ENCODE results near the gene NR6A1.

The NR6A1 gene

DNA sequence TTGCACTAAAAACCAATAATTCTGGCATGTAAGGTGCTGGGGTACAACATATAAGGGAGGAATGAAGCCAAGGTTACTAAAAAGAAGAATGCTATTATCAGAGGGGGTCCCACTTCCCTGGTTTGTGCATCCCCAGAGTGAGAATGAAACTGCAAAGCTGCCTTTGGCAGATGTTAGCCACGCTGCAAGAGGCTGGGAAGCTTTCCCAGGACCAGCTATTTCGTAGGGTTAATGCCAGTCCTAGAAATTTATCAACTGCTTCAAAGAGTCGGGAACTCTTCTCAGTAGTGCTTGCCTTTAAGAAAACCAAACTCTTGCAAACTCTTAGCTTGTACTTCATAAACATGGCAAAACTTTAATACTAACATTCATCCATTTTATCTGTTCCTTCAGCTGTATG is 176.4 kb downstream of the NR6A1 start:
- TF ChIP-seq, protein P1, sequence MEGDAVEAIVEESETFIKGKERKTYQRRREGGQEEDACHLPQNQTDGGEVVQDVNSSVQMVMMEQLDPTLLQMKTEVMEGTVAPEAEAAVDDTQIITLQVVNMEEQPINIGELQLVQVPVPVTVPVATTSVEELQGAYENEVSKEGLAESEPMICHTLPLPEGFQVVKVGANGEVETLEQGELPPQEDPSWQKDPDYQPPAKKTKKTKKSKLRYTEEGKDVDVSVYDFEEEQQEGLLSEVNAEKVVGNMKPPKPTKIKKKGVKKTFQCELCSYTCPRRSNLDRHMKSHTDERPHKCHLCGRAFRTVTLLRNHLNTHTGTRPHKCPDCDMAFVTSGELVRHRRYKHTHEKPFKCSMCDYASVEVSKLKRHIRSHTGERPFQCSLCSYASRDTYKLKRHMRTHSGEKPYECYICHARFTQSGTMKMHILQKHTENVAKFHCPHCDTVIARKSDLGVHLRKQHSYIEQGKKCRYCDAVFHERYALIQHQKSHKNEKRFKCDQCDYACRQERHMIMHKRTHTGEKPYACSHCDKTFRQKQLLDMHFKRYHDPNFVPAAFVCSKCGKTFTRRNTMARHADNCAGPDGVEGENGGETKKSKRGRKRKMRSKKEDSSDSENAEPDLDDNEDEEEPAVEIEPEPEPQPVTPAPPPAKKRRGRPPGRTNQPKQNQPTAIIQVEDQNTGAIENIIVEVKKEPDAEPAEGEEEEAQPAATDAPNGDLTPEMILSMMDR (IDR thresholded peaks at IDR 0.05; ENCODE audit: low read depth, low read length, missing control alignments) = no peak
- H3K27ac ChIP-seq = no peak overlapping the region
- H3K4me3 ChIP-seq (ENCODE audit: low read depth, low read length) = no peak overlapping the region
- H3K27me3 ChIP-seq (replicated peaks) = no peaks in the 10 kb centered on the region
- DNase-seq = no peak
- in situ Hi-C loops (cut with HindIII; ENCODE audit: low pct_ligation_motif_present, low sequenced_read_pairs) = no loop called here
- no peaks in the 10 kb centered on the region for H3K36me3 ChIP-seq (replicated peaks)

DNA sequence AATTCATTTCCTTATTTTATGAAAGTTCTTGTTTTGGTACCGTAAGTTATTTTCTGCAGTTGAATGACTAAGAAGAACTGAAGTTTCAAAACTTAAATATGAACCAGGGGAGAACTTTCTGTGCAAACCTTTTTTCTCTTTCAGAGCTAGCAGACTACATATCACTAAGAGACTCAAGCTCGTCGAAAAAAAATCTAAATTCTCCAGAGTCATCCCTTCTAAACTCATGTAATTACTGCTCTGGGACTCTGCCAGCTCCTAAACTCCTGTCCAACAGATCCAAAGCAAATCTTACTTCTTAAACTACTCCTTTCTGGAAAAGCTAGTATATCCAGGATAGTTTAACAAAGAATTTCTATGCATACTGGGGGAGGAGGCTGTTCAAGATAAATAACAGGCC is 176.9 kb downstream of the NR6A1 start:
- in situ Hi-C loops (cut with HindIII; ENCODE audit: low pct_ligation_motif_present, low sequenced_read_pairs) = no loop called here
- no peak for DNase-seq
- TF ChIP-seq, protein P1 (IDR thresholded peaks at IDR 0.05; ENCODE audit: low read depth, low read length, missing control alignments) = no peak
- H3K27me3 ChIP-seq (replicated peaks) = no peaks in the 10 kb centered on the region
- H3K36me3 ChIP-seq (replicated peaks) = no peaks in the 10 kb centered on the region
- no peak overlapping the region for H3K27ac ChIP-seq
- no peak overlapping the region for H3K4me3 ChIP-seq (ENCODE audit: low read depth, low read length)

DNA sequence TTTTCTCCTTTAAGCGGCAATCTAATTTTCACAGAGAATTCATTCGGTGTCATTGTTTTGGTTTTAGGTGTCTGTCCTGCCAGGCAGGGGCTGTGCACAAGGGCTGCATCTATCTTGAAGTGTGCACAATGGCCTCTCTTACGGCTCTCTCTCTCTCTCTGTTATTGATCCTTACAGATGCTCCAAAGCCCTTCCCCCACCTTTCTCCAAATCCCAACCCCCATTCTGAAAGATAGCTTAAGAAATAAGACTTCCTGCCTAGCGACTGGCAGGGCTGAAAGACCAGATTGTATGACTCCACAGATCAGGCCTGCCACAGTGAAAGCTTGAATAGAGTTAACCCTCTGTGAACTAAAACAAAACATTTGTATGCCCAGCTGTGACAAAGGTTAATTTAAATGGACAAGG is 177.5 kb downstream of the NR6A1 start:
- TF ChIP-seq, protein P1 (IDR thresholded peaks at IDR 0.05; ENCODE audit: low read depth, low read length, missing control alignments) = no peak
- in situ Hi-C loops (cut with HindIII; ENCODE audit: low pct_ligation_motif_present, low sequenced_read_pairs) = no loop called here
- Histone ChIP-seq H3K27me3 (replicated peaks) (no peaks in the 10 kb centered on the region), H3K4me3 (ENCODE audit: low read depth, low read length) (no peak overlapping the region), H3K27ac (no peak overlapping the region), H3K36me3 (replicated peaks) (no peaks in the 10 kb centered on the region)
- DNase-seq = no peak

DNA sequence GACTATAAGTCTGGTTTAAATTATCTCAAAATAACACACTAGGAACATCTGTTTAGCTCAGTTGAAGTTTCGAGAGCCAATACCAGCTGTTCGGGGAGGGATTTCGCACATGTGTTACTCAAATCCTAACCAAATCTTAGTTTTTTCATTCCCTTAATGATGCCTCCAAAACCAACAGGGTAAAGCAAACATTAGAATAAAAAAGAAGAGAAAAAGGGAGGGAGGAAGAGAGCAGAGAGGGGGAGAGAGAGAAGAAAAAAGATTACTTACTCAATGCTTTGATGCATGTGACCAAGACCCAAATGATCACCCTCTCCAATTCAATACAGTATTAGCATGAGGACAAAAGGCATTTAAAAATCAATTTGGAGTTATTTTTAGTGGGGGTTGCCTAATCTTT is 177.9 kb downstream of the NR6A1 start:
- Histone ChIP-seq H3K36me3 (replicated peaks) (no peaks in the 10 kb centered on the region), H3K27me3 (replicated peaks) (no peaks in the 10 kb centered on the region), H3K27ac (no peak overlapping the region), H3K4me3 (ENCODE audit: low read depth, low read length) (no peak overlapping the region)
- TF ChIP-seq, protein P1 (IDR thresholded peaks at IDR 0.05; ENCODE audit: low read depth, low read length, missing control alignments) = no peak
- in situ Hi-C loops (cut with HindIII; ENCODE audit: low pct_ligation_motif_present, low sequenced_read_pairs) = no loop called here
- DNase-seq = no peak

DNA sequence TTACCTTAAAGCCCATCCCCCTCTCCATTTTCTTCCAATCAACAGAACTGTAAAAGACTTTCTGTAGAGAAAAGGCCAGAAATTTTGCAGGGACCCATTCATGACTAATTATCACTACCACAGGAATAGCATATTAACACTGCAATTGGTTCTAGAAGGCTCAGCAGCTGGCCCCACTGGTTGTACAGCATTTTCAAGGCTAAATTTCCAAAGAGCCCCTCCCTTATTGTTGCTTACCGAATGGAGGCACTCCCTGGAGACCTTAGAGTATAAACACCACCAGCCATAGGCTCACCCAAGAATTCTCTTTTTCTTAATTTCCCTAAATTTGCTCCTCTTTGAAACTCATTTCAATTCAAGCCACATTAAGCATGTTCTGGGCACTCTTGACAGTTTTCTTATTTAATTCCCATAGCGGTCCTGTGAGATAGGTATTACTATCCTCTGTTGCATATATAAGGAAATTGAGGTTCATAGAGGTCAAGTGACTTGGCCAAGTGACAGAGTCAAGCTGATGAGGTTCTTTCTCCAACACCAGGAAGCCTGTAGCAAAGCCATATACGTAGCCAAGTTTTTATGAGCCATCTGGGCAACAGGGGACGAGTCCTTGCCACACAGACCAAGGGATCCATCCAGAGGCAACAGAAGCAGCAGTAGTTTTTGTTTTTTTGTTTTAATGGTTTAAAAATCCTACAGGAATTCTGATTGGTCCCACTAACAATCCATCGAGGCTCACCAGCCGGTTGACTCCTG is 180.0 kb downstream of the NR6A1 start:
- TF ChIP-seq, protein P1 (IDR thresholded peaks at IDR 0.05; ENCODE audit: low read depth, low read length, missing control alignments) = no peak
- Histone ChIP-seq H3K27me3 (replicated peaks) (no peaks in the 10 kb centered on the region), H3K27ac (no peak overlapping the region), H3K36me3 (replicated peaks) (no peaks in the 10 kb centered on the region), H3K4me3 (ENCODE audit: low read depth, low read length) (no peak overlapping the region)
- in situ Hi-C loops (cut with HindIII; ENCODE audit: low pct_ligation_motif_present, low sequenced_read_pairs) = no loop called here
- DNase-seq = no peak

DNA sequence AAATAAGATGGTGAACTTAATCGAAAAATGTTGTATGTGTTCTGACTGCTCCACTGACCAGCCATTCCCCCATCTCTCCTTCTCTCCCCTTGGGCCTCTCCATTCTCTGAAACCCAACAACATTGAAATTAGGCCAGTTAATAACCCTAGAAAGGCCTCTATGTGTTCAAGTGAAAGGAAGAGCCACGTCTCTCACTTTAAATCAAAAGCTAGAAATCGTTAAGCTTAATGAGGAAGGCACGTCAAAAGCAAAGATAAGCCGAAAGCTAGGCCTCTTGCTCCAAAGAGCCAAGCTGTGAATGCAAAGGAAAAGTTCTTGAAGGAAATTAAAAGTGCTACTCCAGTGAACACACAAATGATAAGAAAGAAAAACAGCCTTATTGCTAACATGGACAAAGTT is 186.5 kb downstream of the NR6A1 start:
- H3K4me3 ChIP-seq (ENCODE audit: low read depth, low read length) = no peak overlapping the region
- no peak for DNase-seq
- H3K36me3 ChIP-seq (replicated peaks) = no peaks in the 10 kb centered on the region
- TF ChIP-seq, protein P1 (IDR thresholded peaks at IDR 0.05; ENCODE audit: low read depth, low read length, missing control alignments) = no peak
- H3K27ac ChIP-seq = no peak overlapping the region
- in situ Hi-C loops (cut with HindIII; ENCODE audit: low pct_ligation_motif_present, low sequenced_read_pairs) = no loop called here
- no peaks in the 10 kb centered on the region for H3K27me3 ChIP-seq (replicated peaks)
